SK-N-SH treated with all-trans-retinoic acid at 6 μM for 48 hours (cell line): Measurements from ENCODE around the gene MCM9.

ENCODE experiments used
- ARNTL ChIP-seq: fragments of 450-650 bp; formaldehyde crosslinking; IDR thresholded peaks from 2 replicates; pipeline ENCODE4 v1.5.0; 2020; ENCODE audit warnings: low read depth, mild to moderate bottlenecking, moderate library complexity, borderline replicate concordance
- ZFP3 ChIP-seq: fragments of 250-450 bp; sonication (Bioruptor Pico); IDR thresholded peaks from 2 replicates; pipeline ENCODE4 v1.5.0; 2020; ENCODE audit warnings: mild to moderate bottlenecking, moderate library complexity
- ZFP30 ChIP-seq: fragments of 450-650 bp; formaldehyde crosslinking; IDR thresholded peaks from 2 replicates; pipeline ENCODE4 v1.5.0; 2022; ENCODE audit warnings: mild to moderate bottlenecking, moderate library complexity
- TF ChIP-seq, protein P1 (sequence below): fragments of 250-450 bp; sonication (Bioruptor Pico); IDR thresholded peaks from 2 replicates; pipeline ENCODE4 v1.5.1; 2021; ENCODE audit warnings: mild to moderate bottlenecking, moderate library complexity
- TF ChIP-seq, protein P2 (sequence below): fragments of 250-450 bp; sonication (Bioruptor Pico); IDR thresholded peaks from 2 replicates; pipeline ENCODE4 v1.8.0; 2020; ENCODE audit warnings: mild to moderate bottlenecking, moderate library complexity, borderline replicate concordance

DNA sequence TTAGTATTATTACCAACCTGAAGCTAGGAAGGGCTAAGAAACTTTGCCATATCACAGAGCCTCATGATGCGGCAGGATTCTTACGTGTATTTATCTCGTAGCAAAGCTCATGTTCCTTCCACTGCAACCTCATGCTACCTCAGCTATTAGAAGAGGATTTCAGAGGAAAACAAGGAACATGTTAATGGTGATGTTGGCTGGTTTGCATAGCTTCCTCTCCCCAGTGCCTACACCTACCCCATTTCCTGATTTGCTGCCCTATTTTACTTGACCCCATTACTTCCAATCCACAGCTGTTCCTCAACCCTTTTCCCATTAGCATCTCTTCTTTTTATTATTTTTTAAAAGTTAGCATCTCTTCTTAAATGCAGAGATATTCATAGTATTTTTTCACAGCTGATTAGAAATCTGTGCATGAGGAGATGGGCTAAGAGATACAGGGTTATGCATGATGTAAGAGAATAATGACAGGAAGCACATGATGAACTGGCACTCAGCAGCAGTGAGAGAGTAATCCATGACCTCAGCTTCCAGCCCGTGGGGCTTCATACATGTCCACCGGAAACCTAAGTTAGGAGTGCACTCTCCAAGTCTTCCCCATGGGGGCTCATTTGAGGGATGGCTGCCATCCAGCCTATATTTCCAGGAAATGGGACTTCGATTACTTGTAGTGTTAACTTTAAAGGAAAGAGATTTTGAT, 147.1 kb downstream of the MCM9 start:
- TF ChIP-seq ZFP3 (CRISPR knock-in tag) (no peak), ARNTL (no peak), ZFP30 (no peak)
- TF ChIP-seq, protein P1, sequence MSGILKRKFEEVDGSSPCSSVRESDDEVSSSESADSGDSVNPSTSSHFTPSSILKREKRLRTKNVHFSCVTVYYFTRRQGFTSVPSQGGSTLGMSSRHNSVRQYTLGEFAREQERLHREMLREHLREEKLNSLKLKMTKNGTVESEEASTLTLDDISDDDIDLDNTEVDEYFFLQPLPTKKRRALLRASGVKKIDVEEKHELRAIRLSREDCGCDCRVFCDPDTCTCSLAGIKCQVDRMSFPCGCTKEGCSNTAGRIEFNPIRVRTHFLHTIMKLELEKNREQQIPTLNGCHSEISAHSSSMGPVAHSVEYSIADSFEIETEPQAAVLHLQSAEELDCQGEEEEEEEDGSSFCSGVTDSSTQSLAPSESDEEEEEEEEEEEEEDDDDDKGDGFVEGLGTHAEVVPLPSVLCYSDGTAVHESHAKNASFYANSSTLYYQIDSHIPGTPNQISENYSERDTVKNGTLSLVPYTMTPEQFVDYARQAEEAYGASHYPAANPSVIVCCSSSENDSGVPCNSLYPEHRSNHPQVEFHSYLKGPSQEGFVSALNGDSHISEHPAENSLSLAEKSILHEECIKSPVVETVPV (CRISPR knock-in tag) = no peak
- TF ChIP-seq, protein P2, sequence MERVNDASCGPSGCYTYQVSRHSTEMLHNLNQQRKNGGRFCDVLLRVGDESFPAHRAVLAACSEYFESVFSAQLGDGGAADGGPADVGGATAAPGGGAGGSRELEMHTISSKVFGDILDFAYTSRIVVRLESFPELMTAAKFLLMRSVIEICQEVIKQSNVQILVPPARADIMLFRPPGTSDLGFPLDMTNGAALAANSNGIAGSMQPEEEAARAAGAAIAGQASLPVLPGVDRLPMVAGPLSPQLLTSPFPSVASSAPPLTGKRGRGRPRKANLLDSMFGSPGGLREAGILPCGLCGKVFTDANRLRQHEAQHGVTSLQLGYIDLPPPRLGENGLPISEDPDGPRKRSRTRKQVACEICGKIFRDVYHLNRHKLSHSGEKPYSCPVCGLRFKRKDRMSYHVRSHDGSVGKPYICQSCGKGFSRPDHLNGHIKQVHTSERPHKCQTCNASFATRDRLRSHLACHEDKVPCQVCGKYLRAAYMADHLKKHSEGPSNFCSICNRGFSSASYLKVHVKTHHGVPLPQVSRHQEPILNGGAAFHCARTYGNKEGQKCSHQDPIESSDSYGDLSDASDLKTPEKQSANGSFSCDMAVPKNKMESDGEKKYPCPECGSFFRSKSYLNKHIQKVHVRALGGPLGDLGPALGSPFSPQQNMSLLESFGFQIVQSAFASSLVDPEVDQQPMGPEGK (CRISPR knock-in tag) = no peak
